ENCODE measurements around the gene TGFBR3L.
"Not testable (repeated sequence)": the region's sequence is repeated elsewhere in the genome, so short reads cannot be mapped to it uniquely, and the experiment has no call there.

The TGFBR3L gene

DNA sequence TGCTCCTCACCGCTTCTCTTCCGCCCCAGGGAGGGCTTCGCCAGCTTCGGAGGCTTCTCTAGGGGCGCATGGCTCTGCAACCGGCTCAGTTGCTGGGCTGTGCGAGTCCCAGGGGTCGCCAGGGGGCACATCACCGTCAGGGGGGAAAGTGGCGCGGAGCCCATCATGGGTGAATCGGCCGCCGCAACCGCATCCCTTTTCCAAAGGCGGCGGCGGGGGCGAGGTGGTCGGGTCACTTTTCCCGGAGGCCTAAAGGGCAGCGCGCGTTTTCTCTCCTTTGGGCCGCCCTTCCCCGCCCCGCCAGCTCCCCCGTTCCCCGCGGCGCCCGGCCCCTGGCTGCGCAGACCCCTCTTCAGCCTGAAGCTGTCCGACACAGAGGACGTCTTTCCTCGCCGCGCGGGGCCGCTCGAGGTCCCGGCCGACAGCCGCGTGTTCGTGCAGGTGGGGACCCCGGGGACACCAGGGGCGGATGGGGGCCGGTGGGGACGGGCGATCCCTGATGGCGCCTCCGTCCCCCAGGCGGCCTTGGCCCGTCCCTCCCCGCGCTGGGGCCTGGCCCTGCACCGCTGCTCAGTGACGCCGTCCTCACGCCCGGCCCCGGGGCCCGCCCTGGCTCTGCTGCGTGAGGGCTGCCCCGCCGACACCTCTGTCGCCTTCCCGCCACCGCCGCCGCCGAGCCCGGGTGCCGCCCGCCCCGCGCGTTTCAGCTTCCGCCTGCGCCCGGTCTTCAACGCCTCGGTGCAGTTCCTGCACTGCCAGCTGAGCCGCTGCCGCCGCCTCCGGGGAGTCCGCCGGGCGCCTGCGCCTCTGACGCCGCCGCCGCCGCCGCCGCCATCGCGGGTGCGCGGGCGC is 1.7 kb downstream of the TGFBR3L start:
- no peak for DNase-seq (ENCODE audit: extremely low read depth in 1 of 2, low read depth in 1 of 2)

- DNase-seq (ENCODE audit: extremely low read depth in 1 of 2, low read depth in 1 of 2): no peak
Observed at GRCh38 chr19:7916955-7917266, 2.3 kb downstream of the TGFBR3L start.

DNA sequence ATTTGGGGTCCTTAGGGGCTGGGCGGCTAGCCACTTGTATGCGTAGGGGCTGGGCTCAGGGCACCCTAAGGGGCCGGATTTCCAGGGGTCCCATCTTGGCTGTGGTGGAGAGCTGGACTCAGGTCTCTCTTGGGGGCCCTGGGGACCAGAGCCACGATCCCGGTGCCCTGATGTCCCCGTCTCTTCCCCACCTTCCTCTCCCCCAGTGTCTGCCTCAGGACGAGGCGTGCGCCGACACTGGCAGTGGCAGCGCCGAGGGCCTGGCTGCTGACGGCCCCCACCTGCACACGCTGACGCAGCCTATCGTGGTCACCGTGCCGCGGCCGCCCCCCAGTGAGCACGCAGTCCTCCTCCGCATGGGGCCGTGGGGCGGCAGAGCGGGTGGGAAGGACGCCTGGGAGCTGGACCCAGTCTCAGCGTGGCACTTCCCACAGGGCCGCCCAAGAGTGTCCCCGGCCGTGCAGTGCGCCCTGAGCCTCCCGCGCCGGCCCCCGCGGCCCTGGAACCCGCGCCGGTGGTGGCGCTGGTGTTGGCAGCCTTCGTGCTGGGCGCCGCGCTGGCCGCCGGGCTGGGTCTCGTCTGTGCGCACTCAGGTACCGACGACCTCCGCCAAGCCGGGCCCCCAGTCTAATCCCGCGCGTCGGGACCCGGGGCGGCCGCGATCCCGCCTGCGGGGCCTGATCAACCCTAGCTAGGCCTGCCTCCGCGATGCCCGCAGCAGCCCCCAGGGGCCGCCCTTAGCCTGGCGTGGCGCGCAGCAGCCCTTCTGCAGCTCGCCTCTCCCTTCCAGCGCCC is 2.8 kb downstream of the TGFBR3L start:
- DNase-seq (ENCODE audit: extremely low read depth in 1 of 2, low read depth in 1 of 2): peak in 1 of 2 donors; percentile 42

- DNase-seq (ENCODE audit: extremely low read depth in 1 of 2, low read depth in 1 of 2): not testable (repeated sequence)
Observed at GRCh38 chr19:7918062-7918614, 3.5 kb downstream of the TGFBR3L start.

- no peak for DNase-seq (ENCODE audit: extremely low read depth in 1 of 2, low read depth in 1 of 2)
Observed at GRCh38 chr19:7918615-7919421, 4.2 kb downstream of the TGFBR3L start.

DNA sequence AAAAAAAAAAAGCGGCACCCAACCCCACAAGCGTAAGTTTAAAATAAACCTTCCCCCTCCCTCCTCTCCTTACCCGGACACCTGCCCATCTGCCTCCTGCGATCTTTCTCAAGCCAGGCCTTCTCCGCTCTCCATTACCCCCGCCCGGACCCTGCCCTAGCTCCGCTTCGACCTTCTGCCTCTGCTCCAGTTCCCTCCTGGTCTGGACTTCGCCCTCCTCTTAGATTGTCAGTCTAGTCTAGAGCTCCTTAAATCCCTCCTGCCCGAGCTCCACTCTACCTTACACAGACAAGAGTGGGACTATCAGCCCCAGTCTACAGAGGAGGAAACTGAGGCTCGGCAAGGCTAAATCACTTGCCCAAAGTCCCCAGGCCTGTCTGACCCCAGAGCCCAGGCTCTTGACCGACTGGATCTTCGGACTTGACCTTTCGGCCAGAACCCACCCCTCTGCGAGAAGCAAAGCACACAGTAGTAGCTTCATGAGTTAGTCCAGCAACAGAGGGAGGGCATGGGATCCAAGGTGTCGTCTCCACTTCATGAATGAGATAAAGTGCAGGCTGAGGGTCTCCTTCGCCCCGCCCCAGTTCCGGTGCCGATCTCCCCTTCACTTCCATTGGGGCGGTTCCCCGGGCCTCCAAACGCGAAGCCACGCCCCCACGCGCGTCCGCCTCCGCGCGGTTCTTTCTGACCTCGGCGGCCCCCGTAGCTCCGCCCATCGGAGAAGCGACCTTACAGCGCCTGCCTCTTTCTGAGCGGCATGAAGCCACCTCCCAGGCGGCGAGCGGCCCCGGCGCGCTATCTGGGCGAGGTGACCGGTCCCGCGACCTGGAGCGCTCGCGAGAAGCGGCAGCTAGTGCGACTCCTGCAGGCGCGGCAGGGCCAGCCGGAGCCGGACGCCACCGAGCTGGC is 5.2 kb downstream of the TGFBR3L start, which contains the start of gene SNAPC2:
TSS of gene SNAPC2 (plus strand) at position 729 of the 909 bp plus-strand sequence. CDS start at position 758, 29 bp downstream.
- peak; percentile 89 to 93 for DNase-seq (ENCODE audit: extremely low read depth in 1 of 2, low read depth in 1 of 2)

- DNase-seq (ENCODE audit: extremely low read depth in 1 of 2, low read depth in 1 of 2): peak; percentile 100
Observed at GRCh38 chr19:7920519-7921301, 6.1 kb downstream of the TGFBR3L start.

DNA sequence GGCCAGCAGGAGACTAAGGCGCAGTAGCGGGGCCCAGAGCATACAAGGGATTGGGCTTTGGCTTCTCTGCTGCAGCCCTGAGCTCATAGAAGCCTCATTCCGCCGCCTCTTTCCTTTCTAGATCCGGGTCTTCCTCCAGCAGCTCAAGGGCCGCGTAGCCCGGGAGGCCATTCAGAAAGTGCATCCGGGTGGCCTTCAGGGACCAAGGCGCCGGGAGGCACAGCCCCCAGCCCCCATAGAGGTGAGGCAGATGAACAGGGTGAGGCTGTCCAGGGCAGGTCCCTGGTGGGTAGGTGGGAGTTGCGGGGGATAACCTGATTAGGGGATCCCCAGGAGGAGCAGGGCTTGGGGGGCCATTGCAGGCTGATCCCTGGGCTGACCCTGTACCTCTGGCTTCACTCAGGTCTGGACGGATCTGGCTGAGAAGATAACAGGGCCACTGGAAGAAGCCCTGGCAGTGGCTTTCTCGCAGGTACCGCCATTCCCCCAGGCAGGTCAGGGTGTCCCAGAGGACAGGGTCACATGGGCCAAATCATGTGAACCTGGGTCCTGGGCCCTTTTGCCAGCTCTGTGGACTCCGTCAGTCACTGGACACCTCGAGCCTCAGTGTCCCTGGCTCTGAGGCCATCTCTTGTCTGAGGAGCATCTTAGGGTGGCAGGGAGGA is 6.8 kb downstream of the TGFBR3L start:
- no peak for DNase-seq (ENCODE audit: extremely low read depth in 1 of 2, low read depth in 1 of 2)

GRCh38 chr19:7921967-7922835 is 7.6 kb downstream of the TGFBR3L start:
- no peak for DNase-seq (ENCODE audit: extremely low read depth in 1 of 2, low read depth in 1 of 2)

DNA sequence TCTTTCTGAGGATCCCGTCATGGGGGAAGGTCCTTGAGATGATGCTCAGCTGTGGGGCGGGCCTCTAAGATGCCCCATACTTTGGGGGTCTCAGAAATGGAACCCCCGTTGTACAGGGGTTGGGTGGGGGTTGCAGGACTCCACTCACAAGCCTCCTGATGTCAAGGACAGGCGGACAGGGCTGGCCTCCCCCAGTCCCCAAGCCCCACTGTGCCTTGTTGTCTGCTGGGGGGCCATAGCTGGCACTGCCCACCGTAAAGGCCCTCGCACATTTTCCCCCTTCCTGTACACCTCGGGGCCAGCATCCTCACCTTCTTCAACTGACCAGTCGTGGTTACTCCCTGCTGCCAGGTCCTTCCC is 8.2 kb downstream of the TGFBR3L start:
- DNase-seq (ENCODE audit: extremely low read depth in 1 of 2, low read depth in 1 of 2): no peak

- DNase-seq (ENCODE audit: extremely low read depth in 1 of 2, low read depth in 1 of 2): no peak
Observed at GRCh38 chr19:7923295-7924191, 8.9 kb downstream of the TGFBR3L start.

DNA sequence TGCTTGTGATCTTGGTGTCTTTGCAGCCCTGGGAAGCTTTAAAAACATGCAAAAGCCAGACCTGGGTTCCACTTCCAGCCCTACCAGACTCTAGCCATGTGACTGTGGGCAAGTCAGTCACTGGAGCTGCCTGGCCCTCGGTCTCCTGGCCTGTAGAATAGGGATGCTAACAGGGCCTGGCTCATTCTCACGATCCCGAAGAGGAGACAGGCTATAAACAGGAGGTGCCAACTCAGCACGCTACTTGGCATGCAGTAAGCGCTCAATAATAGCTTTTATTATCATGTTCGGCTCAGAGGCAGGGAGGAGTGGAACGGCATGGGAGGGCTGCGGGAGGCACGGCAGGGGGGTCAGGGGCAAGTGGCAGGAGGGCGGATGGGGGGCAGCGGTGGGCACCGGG is 9.6 kb downstream of the TGFBR3L start:
- DNase-seq (ENCODE audit: extremely low read depth in 1 of 2, low read depth in 1 of 2): no peak

DNA sequence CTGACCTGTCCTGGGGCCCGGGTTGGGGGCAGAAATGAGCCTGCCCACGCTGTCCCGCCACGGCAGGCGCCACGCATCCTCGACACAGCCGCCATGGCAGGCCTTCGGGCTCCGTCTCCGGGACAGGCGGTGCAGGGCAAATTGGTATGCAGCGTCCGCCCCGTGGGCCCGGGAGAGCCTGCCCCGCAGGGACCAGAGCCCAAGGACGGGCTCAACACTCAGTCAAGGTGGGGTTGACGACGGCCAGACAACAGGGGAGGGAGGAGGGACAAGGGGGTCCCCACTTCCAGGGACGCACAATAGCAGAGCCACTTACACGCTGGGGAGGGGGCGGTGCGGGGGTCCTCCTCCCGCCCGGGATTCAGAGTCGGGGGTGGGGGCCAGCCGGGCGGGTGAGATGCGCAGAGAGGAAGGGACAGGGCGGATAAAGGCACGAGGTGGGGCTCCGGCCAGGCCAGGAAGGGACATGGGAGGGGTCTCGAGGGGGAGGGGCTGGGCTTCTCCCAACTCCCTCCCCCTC is 10.1 kb downstream of the TGFBR3L start:
- no peak for DNase-seq (ENCODE audit: extremely low read depth in 1 of 2, low read depth in 1 of 2)

DNA sequence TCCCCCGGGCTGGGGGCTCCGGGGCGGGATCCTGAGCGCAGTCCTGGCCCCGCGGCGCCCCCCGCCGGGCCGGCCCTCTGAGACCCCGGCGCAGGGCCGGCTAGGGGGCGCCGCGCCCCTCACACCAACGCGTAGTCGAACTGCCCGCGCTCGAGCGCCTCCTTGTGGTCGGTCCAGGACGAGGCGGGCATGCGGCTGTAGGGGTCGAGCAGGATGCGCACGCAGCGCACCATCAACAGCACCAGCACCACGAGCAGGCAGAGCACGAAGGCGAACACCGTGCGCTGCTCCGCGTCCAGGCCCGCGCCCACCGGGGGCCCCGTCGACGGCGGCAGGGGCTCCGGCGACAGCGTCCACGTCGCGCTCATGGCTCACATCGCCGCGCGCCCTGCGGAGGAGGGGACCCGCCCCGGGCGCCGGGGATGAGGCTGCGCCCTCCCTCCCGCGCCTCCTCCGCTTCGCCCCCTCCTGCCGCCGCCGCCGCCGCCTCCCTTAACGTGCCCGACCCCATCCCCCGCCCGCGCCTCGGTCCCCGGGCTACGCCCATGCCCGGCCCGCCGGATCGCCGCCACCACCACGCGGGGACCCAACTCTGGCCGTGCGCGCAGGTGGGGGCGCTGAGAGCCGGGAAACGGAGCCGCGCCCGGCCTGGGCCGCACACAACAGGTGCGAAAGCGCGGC is 10.7 kb downstream of the TGFBR3L start:
- DNase-seq (ENCODE audit: extremely low read depth in 1 of 2, low read depth in 1 of 2): peak; percentile 55 to 70

GRCh38 chr19:7926021-7926726 is 11.5 kb downstream of the TGFBR3L start, which contains the start of gene CTXN1:
TSS of gene CTXN1 (minus strand) at chr19:7926135. CDS start at chr19:7925538, 597 bp downstream.
- DNase-seq (ENCODE audit: extremely low read depth in 1 of 2, low read depth in 1 of 2): peak in 1 of 2 donors; percentile 72
